Gastrocnemius medialis (tissue), 4 donors: ENCODE results near the gene ARAF.
A peak's percentile ranks its signal among the peaks of the same experiment; 100 is the strongest.

ENCODE experiments used
- CTCF ChIP-seq, 5 experiments: fragments of 450-650 bp in 3 of 5; fragments of 200-600 bp in 2 of 5; sonication (generic) in 2 of 5; IDR thresholded peaks in 4 of 5; conservative IDR thresholded peaks in 1 of 5; 1 replicate in 4 of 5; 2 replicates in 1 of 5; pipeline ENCODE4 v1.5.1; 2016 to 2019; ENCODE audit warnings: antibody characterized with exemption in 5 of 5, mild to moderate bottlenecking in 3 of 5, moderate library complexity in 3 of 5
- POLR2A ChIP-seq, 2 donors: fragments of 450-650 bp; IDR thresholded peaks; one replicate each; pipeline ENCODE4 v1.6.1; 2017; ENCODE audit warnings: antibody characterized with exemption in 2 of 2, mild to moderate bottlenecking in 2 of 2, moderate library complexity in 2 of 2

- no peak for TF ChIP-seq CTCF (IDR thresholded peaks at IDR 0.05 in 4 of 5, conservative IDR thresholded peaks at IDR 0.05 in 1 of 5)
- peak; percentile 70 to 79 for TF ChIP-seq POLR2A (IDR thresholded peaks at IDR 0.05)
Observed at GRCh38 chrX:47556045-47556623, 4.9 kb upstream of the ARAF start.
